Neural cell (in vitro differentiated cells): ENCODE data around the gene PGLYRP4.

Source experiments
- EP300 ChIP-seq: fragments of 450-650 bp; conservative IDR thresholded peaks from 2 replicates; pipeline ENCODE4 v1.6.1; 2014; ENCODE audit warnings: antibody characterized with exemption, mild to moderate bottlenecking, moderate library complexity; ENCODE audit not compliant: poor library complexity, severe bottlenecking
- EZH2 ChIP-seq: fragments of 200-600, 300-800 bp; shearing (Covaris generic), sonication (generic); IDR thresholded peaks from 2 replicates; pipeline ENCODE4 v1.6.1; 2014; ENCODE audit warnings: antibody characterized with exemption, low read length, borderline replicate concordance, mild to moderate bottlenecking; ENCODE audit not compliant: insufficient read depth, poor library complexity, severe bottlenecking
- POLR2AphosphoS5 ChIP-seq: IDR thresholded peaks from 2 replicates; pipeline ENCODE4 v1.6.1; 2012
- TAF1 ChIP-seq: IDR thresholded peaks from 2 replicates; pipeline ENCODE4 v1.6.1; 2012; ENCODE audit warnings: low read depth
- TF ChIP-seq, protein P1 (sequence below): fragments of 450-650 bp; IDR thresholded peaks from 2 replicates; pipeline ENCODE4 v1.5.1; 2014; ENCODE audit warnings: antibody characterized with exemption, mild to moderate bottlenecking, moderate library complexity; ENCODE audit not compliant: poor library complexity, severe bottlenecking
- TF ChIP-seq, protein P2 (sequence below): IDR thresholded peaks from 2 replicates; pipeline ENCODE4 v1.6.1; 2012; ENCODE audit warnings: borderline replicate concordance

DNA sequence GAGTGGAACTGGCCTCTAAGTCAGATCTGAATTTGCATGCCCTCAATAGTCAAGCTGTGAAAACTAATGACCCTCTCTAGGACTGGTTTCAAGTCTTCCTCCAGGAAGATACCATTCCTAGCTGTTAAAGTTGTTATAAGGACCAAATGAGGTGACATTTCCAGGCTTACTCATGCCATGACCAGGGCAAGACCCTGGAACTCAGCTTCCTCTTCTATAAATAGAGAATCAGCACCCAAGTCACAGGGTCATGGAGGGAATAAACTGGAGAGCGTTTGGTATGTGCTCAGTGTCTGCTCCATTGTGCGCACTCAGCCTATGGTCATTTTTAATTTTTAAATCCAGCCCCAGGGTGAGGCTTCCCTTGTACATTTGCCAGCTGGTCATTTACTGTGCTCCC is 11.5 kb upstream of the PGLYRP4 start:
- TF ChIP-seq TAF1 = no peak
- TF ChIP-seq, protein P1, sequence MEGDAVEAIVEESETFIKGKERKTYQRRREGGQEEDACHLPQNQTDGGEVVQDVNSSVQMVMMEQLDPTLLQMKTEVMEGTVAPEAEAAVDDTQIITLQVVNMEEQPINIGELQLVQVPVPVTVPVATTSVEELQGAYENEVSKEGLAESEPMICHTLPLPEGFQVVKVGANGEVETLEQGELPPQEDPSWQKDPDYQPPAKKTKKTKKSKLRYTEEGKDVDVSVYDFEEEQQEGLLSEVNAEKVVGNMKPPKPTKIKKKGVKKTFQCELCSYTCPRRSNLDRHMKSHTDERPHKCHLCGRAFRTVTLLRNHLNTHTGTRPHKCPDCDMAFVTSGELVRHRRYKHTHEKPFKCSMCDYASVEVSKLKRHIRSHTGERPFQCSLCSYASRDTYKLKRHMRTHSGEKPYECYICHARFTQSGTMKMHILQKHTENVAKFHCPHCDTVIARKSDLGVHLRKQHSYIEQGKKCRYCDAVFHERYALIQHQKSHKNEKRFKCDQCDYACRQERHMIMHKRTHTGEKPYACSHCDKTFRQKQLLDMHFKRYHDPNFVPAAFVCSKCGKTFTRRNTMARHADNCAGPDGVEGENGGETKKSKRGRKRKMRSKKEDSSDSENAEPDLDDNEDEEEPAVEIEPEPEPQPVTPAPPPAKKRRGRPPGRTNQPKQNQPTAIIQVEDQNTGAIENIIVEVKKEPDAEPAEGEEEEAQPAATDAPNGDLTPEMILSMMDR = no peak
- TF ChIP-seq POLR2AphosphoS5 = no peak
- TF ChIP-seq EZH2 = no peak
- TF ChIP-seq, protein P2, sequence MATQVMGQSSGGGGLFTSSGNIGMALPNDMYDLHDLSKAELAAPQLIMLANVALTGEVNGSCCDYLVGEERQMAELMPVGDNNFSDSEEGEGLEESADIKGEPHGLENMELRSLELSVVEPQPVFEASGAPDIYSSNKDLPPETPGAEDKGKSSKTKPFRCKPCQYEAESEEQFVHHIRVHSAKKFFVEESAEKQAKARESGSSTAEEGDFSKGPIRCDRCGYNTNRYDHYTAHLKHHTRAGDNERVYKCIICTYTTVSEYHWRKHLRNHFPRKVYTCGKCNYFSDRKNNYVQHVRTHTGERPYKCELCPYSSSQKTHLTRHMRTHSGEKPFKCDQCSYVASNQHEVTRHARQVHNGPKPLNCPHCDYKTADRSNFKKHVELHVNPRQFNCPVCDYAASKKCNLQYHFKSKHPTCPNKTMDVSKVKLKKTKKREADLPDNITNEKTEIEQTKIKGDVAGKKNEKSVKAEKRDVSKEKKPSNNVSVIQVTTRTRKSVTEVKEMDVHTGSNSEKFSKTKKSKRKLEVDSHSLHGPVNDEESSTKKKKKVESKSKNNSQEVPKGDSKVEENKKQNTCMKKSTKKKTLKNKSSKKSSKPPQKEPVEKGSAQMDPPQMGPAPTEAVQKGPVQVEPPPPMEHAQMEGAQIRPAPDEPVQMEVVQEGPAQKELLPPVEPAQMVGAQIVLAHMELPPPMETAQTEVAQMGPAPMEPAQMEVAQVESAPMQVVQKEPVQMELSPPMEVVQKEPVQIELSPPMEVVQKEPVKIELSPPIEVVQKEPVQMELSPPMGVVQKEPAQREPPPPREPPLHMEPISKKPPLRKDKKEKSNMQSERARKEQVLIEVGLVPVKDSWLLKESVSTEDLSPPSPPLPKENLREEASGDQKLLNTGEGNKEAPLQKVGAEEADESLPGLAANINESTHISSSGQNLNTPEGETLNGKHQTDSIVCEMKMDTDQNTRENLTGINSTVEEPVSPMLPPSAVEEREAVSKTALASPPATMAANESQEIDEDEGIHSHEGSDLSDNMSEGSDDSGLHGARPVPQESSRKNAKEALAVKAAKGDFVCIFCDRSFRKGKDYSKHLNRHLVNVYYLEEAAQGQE = no peak
- no peak for TF ChIP-seq EP300
